IMR-90 (cell line): ENCODE data around the gene ATXN10. TPM values are rescaled to one million over a fixed set of nuclear protein-coding genes. Genes with fewer than 3 reads are reported as not detected.

Experiments
- ATAC-seq: fragments of 200-7000 bp; cut with Tn5 transposase; 2 replicates; pipeline ENCODE4 v1.9.1; 2020; ENCODE audit warnings: low read depth, mild to moderate bottlenecking, moderate library complexity
- BruUV-seq: library from RNA; stranded (reverse); fragments of 400-500 nt; replicated peaks from 2 replicates; lab custom pipeline; 2021; lab: Mats Ljungman, UMichigan
- CTCF ChIA-PET: fragments of 300-600 bp; formaldehyde crosslinking; extraction: SDS; loops from one replicate; lab custom pipeline; 2021; ENCODE audit warnings: antibody characterized with exemption; lab: Yijun Ruan, JAX
- POLR2A ChIA-PET: fragments of 300-600 bp; sonication (Branson Sonifier 250); formaldehyde crosslinking; loops from one replicate; lab custom pipeline; 2022; ENCODE audit warnings: antibody characterized with exemption; ENCODE audit not compliant: unreplicated experiment; lab: Charles Lee
- DNase-seq: peaks from one replicate; pipeline ENCODE4 v3.0.0; 2013
- H2AFZ ChIP-seq: replicated peaks from 2 replicates; pipeline ENCODE3; 2013; ENCODE audit warnings: low read length, mild to moderate bottlenecking; ENCODE audit not compliant: poor library complexity
- H2AK5ac ChIP-seq: 2 replicates; pipeline ENCODE4 v1.6.1; 2013; ENCODE audit warnings: low read depth, low read length, inconsistent platforms
- H2AK9ac ChIP-seq: replicated peaks from 2 replicates; pipeline ENCODE3; 2013; ENCODE audit warnings: mild to moderate bottlenecking, low read depth, low read length, moderate library complexity; ENCODE audit not compliant: poor library complexity
- H2BK120ac ChIP-seq: 2 replicates; pipeline ENCODE4 v1.6.1; 2013; ENCODE audit warnings: low read depth, low read length, inconsistent platforms
- H2BK15ac ChIP-seq: 3 replicates; pipeline ENCODE4 v1.6.1; 2013; ENCODE audit warnings: low read depth, low read length, inconsistent platforms
- H2BK20ac ChIP-seq: 2 replicates; pipeline ENCODE4 v1.6.1; 2013; ENCODE audit warnings: low read depth, mild to moderate bottlenecking, inconsistent platforms, low read length, moderate library complexity
- H2BK5ac ChIP-seq: 2 replicates; pipeline ENCODE4 v1.6.1; 2013; ENCODE audit warnings: mild to moderate bottlenecking, low read depth, low read length, inconsistent platforms; ENCODE audit not compliant: poor library complexity, severe bottlenecking
- H3K14ac ChIP-seq: replicated peaks from 2 replicates; pipeline ENCODE4 v1.6.1; 2013; ENCODE audit warnings: low read depth, low read length, inconsistent platforms
- H3K18ac ChIP-seq: 2 replicates; pipeline ENCODE4 v1.6.1; 2013; ENCODE audit warnings: low read depth, low read length, control low read depth
- H3K23ac ChIP-seq: 2 replicates; pipeline ENCODE4 v1.6.1; 2013; ENCODE audit warnings: low read depth, low read length, inconsistent platforms
- H3K27ac ChIP-seq: 2 replicates; pipeline ENCODE4 v1.5.1; 2013; ENCODE audit warnings: mild to moderate bottlenecking, control low read depth, low read length; ENCODE audit not compliant: insufficient read depth
- H3K27me3 ChIP-seq: 2 replicates; pipeline ENCODE4 v1.6.1; 2013; ENCODE audit warnings: low read length; ENCODE audit not compliant: control insufficient read depth, insufficient read depth
- H3K36me3 ChIP-seq: 2 replicates; pipeline ENCODE4 v1.6.1; 2013; ENCODE audit warnings: low read length, mixed read lengths; ENCODE audit not compliant: control insufficient read depth, insufficient read depth
- H3K4ac ChIP-seq: 2 replicates; pipeline ENCODE4 v1.6.1; 2013; ENCODE audit warnings: low read depth, low read length, inconsistent platforms
- H3K4me1 ChIP-seq: 2 replicates; pipeline ENCODE4 v1.6.1; 2013; ENCODE audit warnings: low read length, mixed read lengths; ENCODE audit not compliant: control insufficient read depth, insufficient read depth
- H3K4me2 ChIP-seq: 2 replicates; pipeline ENCODE4 v1.6.1; 2013; ENCODE audit warnings: low read depth, mild to moderate bottlenecking, control low read depth, low read length, moderate library complexity
- H3K4me3 ChIP-seq: 2 replicates; pipeline ENCODE4 v1.5.1; 2013; ENCODE audit warnings: low read depth, mild to moderate bottlenecking, control low read depth, low read length, moderate library complexity; ENCODE audit not compliant: insufficient read depth
- H3K56ac ChIP-seq: 2 replicates; pipeline ENCODE4 v1.6.1; 2013; ENCODE audit warnings: low read length, inconsistent platforms; ENCODE audit not compliant: insufficient read depth; ENCODE audit errors: extremely low read depth
- H3K79me1 ChIP-seq, 2 experiments: 2 replicates each; pipeline ENCODE4 v1.6.1; 2013; ENCODE audit warnings: low read length in 2 of 2, inconsistent platforms in 1 of 2, low read depth in 1 of 2
- H3K9ac ChIP-seq: 2 replicates; pipeline ENCODE4 v1.6.1; 2013; ENCODE audit warnings: low read depth, low read length, control low read depth
- H3K9me1 ChIP-seq: 2 replicates; pipeline ENCODE4 v1.6.1; 2013; ENCODE audit warnings: low read length, inconsistent platforms; ENCODE audit not compliant: insufficient read depth
- H3K9me3 ChIP-seq: 2 replicates; pipeline ENCODE4 v1.6.1; 2013; ENCODE audit warnings: low read length; ENCODE audit not compliant: control insufficient read depth, insufficient read depth
- H4K20me1 ChIP-seq: 2 replicates; pipeline ENCODE4 v1.6.1; 2013; ENCODE audit warnings: low read length, inconsistent platforms; ENCODE audit not compliant: insufficient read depth
- H4K5ac ChIP-seq: 2 replicates; pipeline ENCODE4 v1.6.1; 2013; ENCODE audit warnings: mild to moderate bottlenecking, low read depth, low read length, control low read depth
- H4K8ac ChIP-seq, 2 experiments: 2 replicates each; pipeline ENCODE4 v1.6.1; 2013; ENCODE audit warnings: low read depth in 2 of 2, low read length in 2 of 2, control low read depth in 1 of 2, inconsistent platforms in 1 of 2
- H4K91ac ChIP-seq: 2 replicates; pipeline ENCODE4 v1.6.1; 2013; ENCODE audit warnings: low read depth, low read length, inconsistent platforms; ENCODE audit not compliant: insufficient read depth
- BHLHE40 ChIP-seq: fragments of 150-350 bp; IDR thresholded peaks from 2 replicates; pipeline ENCODE4 v1.6.1; 2016; ENCODE audit warnings: mild to moderate bottlenecking, low read depth, low read length
- CEBPB ChIP-seq: IDR thresholded peaks from 2 replicates; pipeline ENCODE4 v1.6.1; 2012; ENCODE audit warnings: low read depth, low read length, improper control_type of control experiment
- CHD1 ChIP-seq: IDR thresholded peaks from 2 replicates; pipeline ENCODE4 v1.6.1; 2012; ENCODE audit warnings: low read depth, low read length, improper control_type of control experiment
- FOS ChIP-seq: fragments of 150-350 bp; IDR thresholded peaks from 2 replicates; pipeline ENCODE4 v1.6.1; 2016; ENCODE audit warnings: low read depth, low read length
- MAFK ChIP-seq: IDR thresholded peaks from 2 replicates; pipeline ENCODE4 v1.6.1; 2012; ENCODE audit warnings: low read depth, low read length, improper control_type of control experiment
- MAZ ChIP-seq: IDR thresholded peaks from 2 replicates; pipeline ENCODE4 v1.6.1; 2012; ENCODE audit warnings: low read depth, mild to moderate bottlenecking, low read length, improper control_type of control experiment, moderate library complexity, borderline replicate concordance
- MXI1 ChIP-seq: IDR thresholded peaks from 2 replicates; pipeline ENCODE4 v1.6.1; 2012; ENCODE audit warnings: low read depth, mild to moderate bottlenecking, low read length, moderate library complexity, borderline replicate concordance
- NFE2L2 ChIP-seq: fragments of 150-350 bp; IDR thresholded peaks from 2 replicates; pipeline ENCODE4 v1.6.1; 2016; ENCODE audit warnings: low read depth, mild to moderate bottlenecking, low read length
- POLR2A ChIP-seq: IDR thresholded peaks from 2 replicates; pipeline ENCODE4 v1.6.1; 2012; ENCODE audit warnings: mild to moderate bottlenecking, low read depth, low read length
- RAD21 ChIP-seq: IDR thresholded peaks from 2 replicates; pipeline ENCODE4 v1.6.1; 2012; ENCODE audit warnings: low read length, improper control_type of control experiment
- RCOR1 ChIP-seq: IDR thresholded peaks from 2 replicates; pipeline ENCODE4 v1.6.1; 2012; ENCODE audit warnings: mild to moderate bottlenecking, low read length, improper control_type of control experiment; ENCODE audit not compliant: insufficient replicate concordance
- RFX5 ChIP-seq: IDR thresholded peaks from 2 replicates; pipeline ENCODE4 v1.8.0; 2012; ENCODE audit warnings: low read depth, mild to moderate bottlenecking, low read length, moderate library complexity
- SMC3 ChIP-seq: fragments of 150-350 bp; IDR thresholded peaks from 2 replicates; pipeline ENCODE4 v1.6.1; 2016; ENCODE audit warnings: low read depth, mild to moderate bottlenecking, antibody characterized with exemption, low read length, moderate library complexity
- WGBS, 2 experiments: methylation state at CpG; one replicate each; pipeline versions ENCODE4 v1.1.5 to v1.1.7; 2013; ENCODE audit warnings: missing lambda C conversion rate in 2 of 2; ENCODE audit not compliant: insufficient read length in 1 of 2; ENCODE audit errors: extremely low coverage in 2 of 2; 5-methylcytosine and 5-hydroxymethylcytosine counted together
- dilution Hi-C: fragments of 300-500 bp; cut with HindIII; formaldehyde crosslinking; loops from one replicate; pipeline ENCODE4 v1.14.3; 2018; ENCODE audit warnings: low sequenced_read_pairs; ENCODE audit not compliant: unreplicated experiment
- in situ Hi-C: fragments of 300-500 bp; cut with MboI; formaldehyde crosslinking; loops from 3 replicates; pipeline ENCODE4 v1.14.3; 2019; ENCODE audit warnings: low sequenced_read_pairs, inconsistent platforms, mixed read lengths
- intact Hi-C: fragments of 100-400 bp; cut with micrococcal nuclease; formaldehyde crosslinking; loops from 2 replicates; pipeline ENCODE4 v1.10.0; 2022
- polyA plus RNA-seq, 3 experiments: library from polyadenylated mRNA; depleted of rRNA; stranded (reverse); fragments of >200 nt; gene quantifications; 2 replicates each; pipeline ENCODE4 v1.2.3, GENCODE V29; 2012; ENCODE audit warnings: low replicate concordance in 1 of 3
- total RNA-seq: library from RNA; depleted of rRNA; stranded (reverse); fragments of >200 nt; gene quantifications from 2 replicates; pipeline ENCODE4 v1.2.3, GENCODE V29; 2012
- TF ChIP-seq, protein P1 (sequence below): fragments of 150-350 bp; IDR thresholded peaks from 2 replicates; pipeline ENCODE4 v1.6.1; 2016; ENCODE audit warnings: low read depth, mild to moderate bottlenecking, low read length, moderate library complexity, borderline replicate concordance
- TF ChIP-seq, protein P2 (sequence below): fragments of 150-350 bp; IDR thresholded peaks from 2 replicates; pipeline ENCODE4 v1.6.1; 2017; ENCODE audit warnings: mild to moderate bottlenecking, antibody characterized with exemption, low read length, low read depth
- TF ChIP-seq, protein P3 (sequence below): conservative IDR thresholded peaks from 2 replicates; pipeline ENCODE4 v1.5.1; 2012; ENCODE audit warnings: mild to moderate bottlenecking, low read depth, low read length, improper control_type of control experiment

ATXN10 gene
- total and polyA plus RNA-seq, 2 of the 4 experiments (the other 2 are of a cell fraction): 116 to 231 TPM

DNA sequence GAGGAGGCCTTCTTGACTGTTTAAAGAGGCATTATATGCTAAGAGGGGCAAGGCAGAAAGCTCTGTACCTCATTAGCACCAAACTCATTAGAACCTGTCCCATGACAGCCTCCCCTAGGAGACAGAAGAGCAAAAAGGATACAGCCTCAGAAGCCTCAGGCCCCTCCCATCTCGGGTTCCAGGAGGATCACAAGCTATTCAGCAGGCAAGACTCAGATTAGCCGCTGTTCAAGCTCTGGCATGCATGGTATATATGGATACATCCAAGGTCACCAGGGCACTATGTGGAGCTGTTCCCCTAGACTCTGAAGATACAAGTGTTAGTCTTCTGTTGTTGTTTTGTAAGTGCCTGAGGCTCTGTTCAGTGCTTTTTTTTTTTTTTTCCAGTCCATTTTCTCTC is 32.1 kb downstream of the ATXN10 start:
- Histone ChIP-seq H4K8ac (no peak overlapping the region), H3K79me1 (peaks cover 25 to 67% of the 10 kb centered on the region in 2 experiments), H4K5ac (no peak overlapping the region), H2BK15ac (no peak overlapping the region), H2AK5ac (no peak overlapping the region), H3K18ac (no peak overlapping the region), H3K27me3 (no peaks in the 10 kb centered on the region), H3K9me3 (no peaks in the 10 kb centered on the region), H3K4me2 (no peak overlapping the region), H2AFZ (no peak overlapping the region), H3K27ac (no peak overlapping the region), H3K9me1 (peaks cover 13% of the 10 kb centered on the region), H4K20me1 (peaks cover 28% of the 10 kb centered on the region), H3K4me3 (no peak overlapping the region), H2AK9ac (no peak overlapping the region), H3K23ac (no peak overlapping the region), H2BK5ac (no peak overlapping the region), H3K4me1 (peaks cover 2% of the 10 kb centered on the region; the same call in 1 of the 2 replicates), H3K4ac (no peak overlapping the region), H2BK20ac (no peak overlapping the region), H3K14ac (no peak overlapping the region), H3K36me3 (peaks cover 30% of the 10 kb centered on the region), H2BK120ac (no peak overlapping the region), H4K91ac (no peak overlapping the region), H3K56ac (no peak overlapping the region), H3K9ac (no peak overlapping the region)
- WGBS, 2 experiments: 92% methylated on average over 2 of the region's 2 CpGs; no CpG with 5 or more reads in 1 of the 2 experiments
- DNase-seq (no peak), ATAC-seq (no peak)
- in situ Hi-C loops (no loop called here), dilution Hi-C loops (no loop called here), intact Hi-C loops (no loop called here)
- BruUV-seq: no TSS peak
- POLR2A ChIA-PET: no interaction called here
- CTCF ChIA-PET: no interaction called here
- TF ChIP-seq, protein P1, sequence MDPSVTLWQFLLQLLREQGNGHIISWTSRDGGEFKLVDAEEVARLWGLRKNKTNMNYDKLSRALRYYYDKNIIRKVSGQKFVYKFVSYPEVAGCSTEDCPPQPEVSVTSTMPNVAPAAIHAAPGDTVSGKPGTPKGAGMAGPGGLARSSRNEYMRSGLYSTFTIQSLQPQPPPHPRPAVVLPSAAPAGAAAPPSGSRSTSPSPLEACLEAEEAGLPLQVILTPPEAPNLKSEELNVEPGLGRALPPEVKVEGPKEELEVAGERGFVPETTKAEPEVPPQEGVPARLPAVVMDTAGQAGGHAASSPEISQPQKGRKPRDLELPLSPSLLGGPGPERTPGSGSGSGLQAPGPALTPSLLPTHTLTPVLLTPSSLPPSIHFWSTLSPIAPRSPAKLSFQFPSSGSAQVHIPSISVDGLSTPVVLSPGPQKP: no peak
- TF ChIP-seq RCOR1 (no peak), RFX5 (no peak), CHD1 (no peak), MAZ (no peak), MXI1 (no peak), RAD21 (no peak), NFE2L2 (no peak), POLR2A (no peak), FOS (no peak), SMC3 (no peak), MAFK (no peak), BHLHE40 (no peak), CEBPB (no peak)
- TF ChIP-seq, protein P2, sequence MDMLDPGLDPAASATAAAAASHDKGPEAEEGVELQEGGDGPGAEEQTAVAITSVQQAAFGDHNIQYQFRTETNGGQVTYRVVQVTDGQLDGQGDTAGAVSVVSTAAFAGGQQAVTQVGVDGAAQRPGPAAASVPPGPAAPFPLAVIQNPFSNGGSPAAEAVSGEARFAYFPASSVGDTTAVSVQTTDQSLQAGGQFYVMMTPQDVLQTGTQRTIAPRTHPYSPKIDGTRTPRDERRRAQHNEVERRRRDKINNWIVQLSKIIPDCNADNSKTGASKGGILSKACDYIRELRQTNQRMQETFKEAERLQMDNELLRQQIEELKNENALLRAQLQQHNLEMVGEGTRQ: no peak
- TF ChIP-seq, protein P3, sequence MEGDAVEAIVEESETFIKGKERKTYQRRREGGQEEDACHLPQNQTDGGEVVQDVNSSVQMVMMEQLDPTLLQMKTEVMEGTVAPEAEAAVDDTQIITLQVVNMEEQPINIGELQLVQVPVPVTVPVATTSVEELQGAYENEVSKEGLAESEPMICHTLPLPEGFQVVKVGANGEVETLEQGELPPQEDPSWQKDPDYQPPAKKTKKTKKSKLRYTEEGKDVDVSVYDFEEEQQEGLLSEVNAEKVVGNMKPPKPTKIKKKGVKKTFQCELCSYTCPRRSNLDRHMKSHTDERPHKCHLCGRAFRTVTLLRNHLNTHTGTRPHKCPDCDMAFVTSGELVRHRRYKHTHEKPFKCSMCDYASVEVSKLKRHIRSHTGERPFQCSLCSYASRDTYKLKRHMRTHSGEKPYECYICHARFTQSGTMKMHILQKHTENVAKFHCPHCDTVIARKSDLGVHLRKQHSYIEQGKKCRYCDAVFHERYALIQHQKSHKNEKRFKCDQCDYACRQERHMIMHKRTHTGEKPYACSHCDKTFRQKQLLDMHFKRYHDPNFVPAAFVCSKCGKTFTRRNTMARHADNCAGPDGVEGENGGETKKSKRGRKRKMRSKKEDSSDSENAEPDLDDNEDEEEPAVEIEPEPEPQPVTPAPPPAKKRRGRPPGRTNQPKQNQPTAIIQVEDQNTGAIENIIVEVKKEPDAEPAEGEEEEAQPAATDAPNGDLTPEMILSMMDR: no peak
